Measurements from ENCODE around the gene CCDC7. TPM values are rescaled to one million over a fixed set of nuclear protein-coding genes. Genes with fewer than 3 reads are reported as not detected.
A peak's percentile ranks its signal among the peaks of the same experiment; 100 is the strongest.
"Not testable (repeated sequence)": the region's sequence is repeated elsewhere in the genome, so short reads cannot be mapped to it uniquely, and the experiment has no call there.

The CCDC7 gene
- total RNA-seq, 1 experiment from 2014 or later = 4.0 TPM

GRCh38 chr10:32699683-32700082 lies 253.7 kb downstream of the CCDC7 start:
- H3K27me3 ChIP-seq (ENCODE audit: insufficient read depth, low read length); H3K9me2 ChIP-seq (ENCODE audit: insufficient read depth); POLR2A ChIA-PET; RAD21 ChIA-PET (ENCODE audit: low non-redundant PET in 1 of 2, low total read pairs in 2 of 2, uncharacterized antibody in 2 of 2, unreplicated experiment in 2 of 2); H3K4me3 ChIP-seq (replicated peaks in 1 of 2; ENCODE audit: low read depth in 1 of 2, low read length in 2 of 2); ATAC-seq; H3K4me2 ChIP-seq (ENCODE audit: low read length); BruUV-seq (replicated peaks); H2AFZ ChIP-seq (ENCODE audit: low read depth, low read length, poor library complexity, severe bottlenecking); H3K79me2 ChIP-seq (ENCODE audit: insufficient read depth, low read length); H3K9ac ChIP-seq (ENCODE audit: low read length); intact Hi-C loops (cut with micrococcal nuclease); H3K9me3 ChIP-seq (ENCODE audit: control insufficient read depth in 1 of 2, insufficient read depth in 1 of 2, low read depth in 1 of 2, low read length in 2 of 2); H3K4me1 ChIP-seq (ENCODE audit: control insufficient read depth in 1 of 2, insufficient read depth in 2 of 2, low read length in 2 of 2); H4K20me1 ChIP-seq (ENCODE audit: insufficient read depth); H3K36me3 ChIP-seq (ENCODE audit: control insufficient read depth in 1 of 2, insufficient read depth in 2 of 2, low read length in 2 of 2); CTCF ChIA-PET; DNase-seq (ENCODE audit: low read depth, low spot score); H3K27ac ChIP-seq (ENCODE audit: low read depth, low read length): not testable (repeated sequence)

DNA sequence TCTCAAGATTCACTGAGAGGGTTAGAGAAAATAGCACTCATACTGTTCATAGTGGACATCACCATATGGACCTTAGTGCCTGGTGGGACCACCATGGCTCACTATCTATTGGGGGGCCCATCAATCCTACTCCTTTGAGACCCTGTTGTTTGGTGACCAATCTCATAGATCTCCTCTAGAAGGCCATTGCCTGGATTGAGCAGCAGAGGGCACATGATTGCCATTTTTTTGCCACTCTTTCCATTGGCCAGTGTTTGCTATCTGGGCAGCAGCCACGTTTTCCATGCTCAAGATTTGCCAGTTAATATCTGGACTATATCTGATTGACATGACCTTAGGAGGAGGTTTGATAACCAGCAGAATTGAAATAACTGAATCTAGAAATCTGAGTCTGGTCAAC lies 267.6 kb downstream of the CCDC7 start:
- no peak overlapping the region for H3K4me3 ChIP-seq (replicated peaks in 1 of 2; ENCODE audit: low read depth in 1 of 2, low read length in 2 of 2)
- ChIA-PET POLR2A (no interaction called here), CTCF (no interaction called here), RAD21 (ENCODE audit: low non-redundant PET in 1 of 2, low total read pairs in 2 of 2, uncharacterized antibody in 2 of 2, unreplicated experiment in 2 of 2) (no interaction called here)
- no peaks in the 10 kb centered on the region for H3K9me2 ChIP-seq (ENCODE audit: insufficient read depth)
- no peaks in the 10 kb centered on the region for H4K20me1 ChIP-seq (ENCODE audit: insufficient read depth)
- no peak overlapping the region for H3K4me2 ChIP-seq (ENCODE audit: low read length)
- H3K36me3 ChIP-seq (ENCODE audit: control insufficient read depth in 1 of 2, insufficient read depth in 2 of 2, low read length in 2 of 2) = no peaks in the 10 kb centered on the region
- no peak for TF ChIP-seq EGR1 (IDR thresholded peaks at IDR 0.05; ENCODE audit: low read depth)
- TF ChIP-seq CBX3 (IDR thresholded peaks at IDR 0.05; ENCODE audit: low read depth) = no peak
- TF ChIP-seq YY1 (IDR thresholded peaks at IDR 0.05; ENCODE audit: extremely low read depth, insufficient replicate concordance, low read depth, low read length) = no peak
- no peak for TF ChIP-seq POLR2A (IDR thresholded peaks at IDR 0.05; ENCODE audit: borderline replicate concordance, extremely low read depth, insufficient read depth, insufficient read length)
- no peak for TF ChIP-seq EZH2 (IDR thresholded peaks at IDR 0.05)
- no peak for TF ChIP-seq SRF (IDR thresholded peaks at IDR 0.05; ENCODE audit: low read depth)
- TF ChIP-seq ELF1 (IDR thresholded peaks at IDR 0.05; ENCODE audit: borderline replicate concordance, low read depth) = no peak
- TF ChIP-seq ZFX (IDR thresholded peaks at IDR 0.05) = no peak
- no peak for TF ChIP-seq POLR2AphosphoS5 (IDR thresholded peaks at IDR 0.05; ENCODE audit: low read depth, low read length)
- TF ChIP-seq ATF3 (IDR thresholded peaks at IDR 0.05) = no peak
- no peak for TF ChIP-seq SIN3A (IDR thresholded peaks at IDR 0.05; ENCODE audit: low read depth)
- no peak for TF ChIP-seq REST (IDR thresholded peaks at IDR 0.05; ENCODE audit: low read depth)
- peak; percentile 52 for TF ChIP-seq RAD21 (IDR thresholded peaks at IDR 0.05; ENCODE audit: low read depth)
- no peak for TF ChIP-seq SP1 (IDR thresholded peaks at IDR 0.05; ENCODE audit: low read depth)
- TF ChIP-seq CEBPB (IDR thresholded peaks at IDR 0.05; ENCODE audit: low read depth) = no peak
- TF ChIP-seq, protein P1, sequence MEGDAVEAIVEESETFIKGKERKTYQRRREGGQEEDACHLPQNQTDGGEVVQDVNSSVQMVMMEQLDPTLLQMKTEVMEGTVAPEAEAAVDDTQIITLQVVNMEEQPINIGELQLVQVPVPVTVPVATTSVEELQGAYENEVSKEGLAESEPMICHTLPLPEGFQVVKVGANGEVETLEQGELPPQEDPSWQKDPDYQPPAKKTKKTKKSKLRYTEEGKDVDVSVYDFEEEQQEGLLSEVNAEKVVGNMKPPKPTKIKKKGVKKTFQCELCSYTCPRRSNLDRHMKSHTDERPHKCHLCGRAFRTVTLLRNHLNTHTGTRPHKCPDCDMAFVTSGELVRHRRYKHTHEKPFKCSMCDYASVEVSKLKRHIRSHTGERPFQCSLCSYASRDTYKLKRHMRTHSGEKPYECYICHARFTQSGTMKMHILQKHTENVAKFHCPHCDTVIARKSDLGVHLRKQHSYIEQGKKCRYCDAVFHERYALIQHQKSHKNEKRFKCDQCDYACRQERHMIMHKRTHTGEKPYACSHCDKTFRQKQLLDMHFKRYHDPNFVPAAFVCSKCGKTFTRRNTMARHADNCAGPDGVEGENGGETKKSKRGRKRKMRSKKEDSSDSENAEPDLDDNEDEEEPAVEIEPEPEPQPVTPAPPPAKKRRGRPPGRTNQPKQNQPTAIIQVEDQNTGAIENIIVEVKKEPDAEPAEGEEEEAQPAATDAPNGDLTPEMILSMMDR (IDR thresholded peaks at IDR 0.05 in 2 of 3, conservative IDR thresholded peaks at IDR 0.05 in 1 of 3; ENCODE audit: borderline replicate concordance in 1 of 3, insufficient read depth in 1 of 3, low read depth in 2 of 3, low read length in 2 of 3) = peak; percentile 25 to 50 (median 44); a peak in 5 of 6 replicates
- no peak for TF ChIP-seq TCF7L2 (IDR thresholded peaks at IDR 0.05; ENCODE audit: borderline replicate concordance, extremely low read depth, insufficient read depth, insufficient read length)
- no peaks in the 10 kb centered on the region for H3K79me2 ChIP-seq (ENCODE audit: insufficient read depth, low read length)
- no peak overlapping the region for H2AFZ ChIP-seq (ENCODE audit: low read depth, low read length, poor library complexity, severe bottlenecking)
- H3K27me3 ChIP-seq (ENCODE audit: insufficient read depth, low read length) = no peaks in the 10 kb centered on the region
- H3K27ac ChIP-seq (ENCODE audit: low read depth, low read length) = no peak overlapping the region
- intact Hi-C loops (cut with micrococcal nuclease) = loop anchor here (5.0 kb wide), 1 partner anchor 294 kb away; no protein-coding TSS in a partner anchor
- no peak for DNase-seq (ENCODE audit: low read depth, low spot score)
- BruUV-seq (replicated peaks) = no TSS peak
- H3K4me1 ChIP-seq (ENCODE audit: control insufficient read depth in 1 of 2, insufficient read depth in 2 of 2, low read length in 2 of 2) = no peaks in the 10 kb centered on the region
- ATAC-seq = peak; percentile 69
- no peaks in the 10 kb centered on the region for H3K9me3 ChIP-seq (ENCODE audit: control insufficient read depth in 1 of 2, insufficient read depth in 1 of 2, low read depth in 1 of 2, low read length in 2 of 2)
- H3K9ac ChIP-seq (ENCODE audit: low read length) = no peak overlapping the region
